ENCODE measurements around the gene DNALI1. TPM values are rescaled to one million over a fixed set of nuclear protein-coding genes. Genes with fewer than 3 reads are reported as not detected.

DNALI1 gene
- total and polyA plus RNA-seq, 2 of the 8 experiments (the other 6 are each of a cell fraction or from before 2014, with no cell fraction given) = 8.9 to 11.3 TPM

DNA sequence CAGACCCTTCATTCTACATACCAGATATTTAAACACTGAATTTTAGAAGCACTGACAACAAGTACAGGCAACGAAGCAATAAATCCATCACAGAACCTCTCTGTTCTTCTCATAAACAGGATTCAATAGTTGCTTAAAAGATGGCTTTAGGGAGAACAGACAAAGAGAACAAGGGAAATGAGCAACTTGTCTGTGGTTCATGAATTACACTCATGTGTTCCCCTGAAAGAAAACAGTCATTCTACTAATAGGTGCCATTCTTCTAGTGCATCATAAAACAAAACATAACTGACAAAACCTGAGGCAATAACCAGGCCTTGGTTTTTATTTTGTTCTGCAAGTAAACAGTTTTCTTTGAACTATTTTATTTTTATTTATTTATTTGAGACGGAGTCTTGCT is 32.2 kb downstream of the DNALI1 start:
- Histone ChIP-seq H4K8ac (ENCODE audit: extremely low read depth, insufficient read depth, low read length) (no peak overlapping the region), H2AFZ (ENCODE audit: low read length) (no peak overlapping the region), H2BK15ac (ENCODE audit: low read length) (no peak overlapping the region), H3K27me3 (replicated peaks in 1 of 4; ENCODE audit: control insufficient read depth in 3 of 4, extremely low read depth in 1 of 4, insufficient read depth in 3 of 4, low read length in 3 of 4) (no peaks in the 10 kb centered on the region), H2BK5ac (ENCODE audit: low read depth, low read length) (no peak overlapping the region), H4K91ac (replicated peaks; ENCODE audit: insufficient read length, low read length) (no peak overlapping the region), H3K56ac (replicated peaks; ENCODE audit: insufficient read length, low read depth, low read length) (no peak overlapping the region), H4K20me1 (replicated peaks in 1 of 2; ENCODE audit: control insufficient read depth in 1 of 2, insufficient read depth in 2 of 2, low read length in 2 of 2) (peaks cover under 1% of the 10 kb centered on the region in 2 experiments), H3K18ac (ENCODE audit: extremely low read depth, low read length) (no peak overlapping the region), H3K23ac (ENCODE audit: insufficient read length) (no peak overlapping the region), H3K9ac (replicated peaks in 1 of 4; ENCODE audit: extremely low read depth in 1 of 4, low read depth in 3 of 4, low read length in 3 of 4) (no peak overlapping the region), H3K79me1 (ENCODE audit: low read depth, low read length) (peaks cover 5% of the 10 kb centered on the region; the same call in 1 of the 2 replicates), H3K4me1 (replicated peaks in 1 of 4; ENCODE audit: control insufficient read depth in 3 of 4, insufficient read depth in 4 of 4, low read length in 3 of 4) (no peaks in the 10 kb centered on the region), H2AK5ac (ENCODE audit: low read depth, low read length) (no peak overlapping the region), H3K4me2 (ENCODE audit: insufficient read depth in 1 of 2, low read depth in 2 of 2, low read length in 2 of 2) (no peak overlapping the region), H3K4me3 (ENCODE audit: extremely low read depth in 1 of 4, insufficient read depth in 2 of 4, low read depth in 3 of 4, low read length in 4 of 4) (no peak overlapping the region), H2BK120ac (replicated peaks; ENCODE audit: low read depth, low read length) (no peak overlapping the region), H3K27ac (ENCODE audit: low read depth, low read length) (no peak overlapping the region), H3K9me3 (ENCODE audit: insufficient read depth in 2 of 2, low read depth in 1 of 2, low read length in 1 of 2) (no peaks in the 10 kb centered on the region), H2BK12ac (ENCODE audit: low read depth, low read length) (no peak overlapping the region), H3K14ac (ENCODE audit: insufficient read length) (no peak overlapping the region), H3K79me2 (ENCODE audit: control insufficient read depth in 1 of 2, insufficient read depth in 2 of 2, low read length in 2 of 2) (peaks cover 6 to 24% of the 10 kb centered on the region in 2 experiments; a peak in 3 of 4 replicates), H2BK20ac (ENCODE audit: low read length) (no peak overlapping the region), H3K36me3 (ENCODE audit: control insufficient read depth in 2 of 4, insufficient read depth in 4 of 4, low read length in 3 of 4) (peaks cover 25 to 79% (median 63%) of the 10 kb centered on the region in 4 experiments), H3K4ac (replicated peaks; ENCODE audit: insufficient read length, low read depth, low read length) (no peak overlapping the region), H4K5ac (ENCODE audit: insufficient read length, low read depth, low read length) (no peak overlapping the region), H3K23me2 (ENCODE audit: low read depth, low read length) (no peaks in the 10 kb centered on the region)
- no peak for DNase-seq (ENCODE audit: low read depth in 1 of 2, low spot score in 2 of 2)
- FAIRE-seq = no peak
- 95% methylated on average over 2 of the region's 2 CpGs; no CpG with 5 or more reads in 1 of the 2 experiments for WGBS, 2 experiments (ENCODE audit: extremely low coverage in 1 of 2, insufficient coverage in 1 of 2, insufficient read length in 1 of 2, insufficient replicate concordance in 2 of 2, low coverage in 1 of 2, low lambda C conversion rate in 2 of 2, missing lambda C conversion rate in 1 of 2)
- ChIA-PET POLR2A (ENCODE audit: partially characterized antibody) (interaction anchor here (1.3 to 1.5 kb wide), 2 partner anchors 24 to 26 kb away, joined by 3 to 5 read pairs; no protein-coding TSS in a partner anchor), CTCF (ENCODE audit: partially characterized antibody) (interaction anchor here (0.6 to 0.7 kb wide), 2 partner anchors 63 to 93 kb away, joined by 3 read pairs; no protein-coding TSS in a partner anchor)
- no peak for TF ChIP-seq TAF7 (optimal IDR thresholded peaks at IDR 0.05; ENCODE audit: borderline replicate concordance, low read depth, low read length)
- TF ChIP-seq NRF1 (IDR thresholded peaks at IDR 0.05; ENCODE audit: low read depth, low read length) = no peak
- no peak for TF ChIP-seq CTBP2 (IDR thresholded peaks at IDR 0.05; ENCODE audit: borderline replicate concordance, insufficient read depth, insufficient read length, low read length)
- TF ChIP-seq POU5F1 (IDR thresholded peaks at IDR 0.05; ENCODE audit: low read depth, low read length) = no peak
- TF ChIP-seq RFX5 (IDR thresholded peaks at IDR 0.05; ENCODE audit: borderline replicate concordance, low read depth, low read length) = no peak
- no peak for TF ChIP-seq EP300 (IDR thresholded peaks at IDR 0.05; ENCODE audit: borderline replicate concordance in 1 of 2, low read depth in 2 of 2, low read length in 2 of 2)
- no peak for TF ChIP-seq RXRA (IDR thresholded peaks at IDR 0.05; ENCODE audit: insufficient read depth, low read depth, low read length)
- TF ChIP-seq ASH2L (IDR thresholded peaks at IDR 0.05; ENCODE audit: low read length) = no peak
- TF ChIP-seq KDM1A (IDR thresholded peaks at IDR 0.05; ENCODE audit: borderline replicate concordance, low read length) = no peak
- no peak for TF ChIP-seq SP2 (IDR thresholded peaks at IDR 0.05; ENCODE audit: low read length)
- no peak for TF ChIP-seq JUN (IDR thresholded peaks at IDR 0.05; ENCODE audit: low read depth, low read length)
